Measurements from ENCODE around the gene ADAMTSL2.
A peak's percentile ranks its signal among the peaks of the same experiment; 100 is the strongest.

ADAMTSL2 gene

GRCh38 chr9:133542002-133542401, 7.5 kb downstream of the ADAMTSL2 start:
- Histone ChIP-seq H3K9ac (ENCODE audit: low read depth, low read length, poor library complexity) (peak overlapping the region; percentile 39), H3K4me2 (ENCODE audit: insufficient read depth, low read length, poor library complexity, severe bottlenecking) (no peak overlapping the region), H3K79me1 (ENCODE audit: low read depth, low read length) (peaks cover 2% of the 10 kb centered on the region), H3K14ac (ENCODE audit: low read length) (no peak overlapping the region), H2BK5ac (ENCODE audit: low read length) (no peak overlapping the region), H2AK5ac (ENCODE audit: low read depth, low read length) (no peak overlapping the region), H3K36me3 (replicated peaks in 1 of 2; ENCODE audit: control insufficient read depth in 2 of 2, insufficient read depth in 2 of 2, low read length in 2 of 2) (no peaks in the 10 kb centered on the region), H3K4ac (ENCODE audit: low read length) (no peak overlapping the region), H3K4me3 (ENCODE audit: low read length in 2 of 2) (no peak overlapping the region), H3K27me3 (ENCODE audit: control insufficient read depth in 3 of 3, insufficient read depth in 3 of 3, low read depth in 1 of 3, low read length in 3 of 3) (peaks cover 0 to 50% (median 11%) of the 10 kb centered on the region in 3 experiments), H4K91ac (ENCODE audit: low read depth, low read length, poor library complexity) (no peak overlapping the region), H2AFZ (ENCODE audit: low read length) (no peak overlapping the region), H4K8ac (ENCODE audit: low read depth, low read length) (no peak overlapping the region), H3K9me3 (replicated peaks in 1 of 2; ENCODE audit: control insufficient read depth in 2 of 2, insufficient read depth in 1 of 2, low read depth in 1 of 2, low read length in 2 of 2) (no peaks in the 10 kb centered on the region), H2BK15ac (ENCODE audit: low read length) (no peak overlapping the region), H3K18ac (ENCODE audit: low read length) (no peak overlapping the region), H2BK12ac (ENCODE audit: low read length) (no peak overlapping the region), H2BK120ac (ENCODE audit: low read depth, low read length) (no peak overlapping the region), H3K4me1 (ENCODE audit: control insufficient read depth in 2 of 2, insufficient read depth in 1 of 2, low read depth in 1 of 2, low read length in 2 of 2) (peaks cover 0 to 16% of the 10 kb centered on the region in 2 donors), H3K27ac (replicated peaks; ENCODE audit: low read length) (no peak overlapping the region), H3K23ac (ENCODE audit: low read depth, low read length, poor library complexity) (no peak overlapping the region)
- no peak for DNase-seq (ENCODE audit: low spot score)
- WGBS, 2 donors (ENCODE audit: extremely low coverage in 2 of 2, insufficient read length in 2 of 2, insufficient replicate concordance in 1 of 2) = no CpG with 5 or more reads among the region's 13 CpGs

DNA sequence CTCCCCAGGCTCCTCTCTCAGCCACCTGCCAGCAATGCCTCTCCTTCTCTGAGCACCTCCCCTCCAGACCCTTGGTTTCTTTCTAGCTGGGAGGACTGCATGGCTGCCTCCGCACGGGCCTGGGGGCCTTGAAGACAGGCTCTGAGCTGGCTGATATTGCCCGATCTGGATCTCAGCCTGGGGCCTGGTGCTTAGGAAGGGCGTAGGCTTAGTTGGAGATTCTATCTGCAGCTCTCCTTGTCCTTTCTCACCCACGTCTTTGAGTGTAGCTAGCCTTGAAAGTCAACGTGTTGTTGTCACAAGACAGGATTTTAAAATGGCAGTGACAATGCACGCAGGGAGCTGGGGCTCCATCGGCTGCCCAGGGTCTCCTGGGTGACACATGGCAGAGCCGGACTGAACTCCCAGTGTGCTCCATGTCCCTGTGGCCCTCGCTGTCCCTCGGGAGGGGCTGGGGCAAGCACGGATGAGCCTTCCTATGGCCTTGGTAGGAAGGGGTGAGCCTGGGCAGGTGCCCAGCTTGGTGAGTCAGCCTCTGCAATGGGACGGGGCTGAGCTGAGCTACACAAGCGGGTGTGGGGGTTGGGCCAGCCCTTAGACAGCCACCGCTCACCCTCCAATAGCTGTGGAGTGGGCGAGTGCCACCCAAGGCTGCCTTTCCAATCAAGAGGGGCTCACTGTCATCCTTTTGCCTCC, 9.4 kb downstream of the ADAMTSL2 start:
- DNase-seq (ENCODE audit: low spot score) = no peak
- Histone ChIP-seq H3K27me3 (ENCODE audit: control insufficient read depth in 3 of 3, insufficient read depth in 3 of 3, low read depth in 1 of 3, low read length in 3 of 3) (peaks cover 0 to 44% (median 11%) of the 10 kb centered on the region in 3 experiments), H2AK5ac (ENCODE audit: low read depth, low read length) (peak overlapping the region; percentile 74), H2BK12ac (ENCODE audit: low read length) (no peak overlapping the region), H3K36me3 (replicated peaks in 1 of 2; ENCODE audit: control insufficient read depth in 2 of 2, insufficient read depth in 2 of 2, low read length in 2 of 2) (no peaks in the 10 kb centered on the region), H3K23ac (ENCODE audit: low read depth, low read length, poor library complexity) (no peak overlapping the region), H3K27ac (replicated peaks; ENCODE audit: low read length) (no peak overlapping the region), H4K91ac (ENCODE audit: low read depth, low read length, poor library complexity) (peak overlapping the region; percentile 24), H3K9me3 (replicated peaks in 1 of 2; ENCODE audit: control insufficient read depth in 2 of 2, insufficient read depth in 1 of 2, low read depth in 1 of 2, low read length in 2 of 2) (no peaks in the 10 kb centered on the region), H3K79me1 (ENCODE audit: low read depth, low read length) (peaks cover 4% of the 10 kb centered on the region), H3K4me3 (ENCODE audit: low read length in 2 of 2) (no peak overlapping the region), H2AFZ (ENCODE audit: low read length) (no peak overlapping the region), H2BK15ac (ENCODE audit: low read length) (peak overlapping the region; percentile 71), H2BK5ac (ENCODE audit: low read length) (no peak overlapping the region), H3K4ac (ENCODE audit: low read length) (no peak overlapping the region), H3K4me1 (ENCODE audit: control insufficient read depth in 2 of 2, insufficient read depth in 1 of 2, low read depth in 1 of 2, low read length in 2 of 2) (peaks cover 0 to 16% of the 10 kb centered on the region in 2 donors), H2BK120ac (ENCODE audit: low read depth, low read length) (peak overlapping the region; percentile 74), H3K18ac (ENCODE audit: low read length) (no peak overlapping the region), H3K4me2 (ENCODE audit: insufficient read depth, low read length, poor library complexity, severe bottlenecking) (no peak overlapping the region), H4K8ac (ENCODE audit: low read depth, low read length) (no peak overlapping the region), H3K9ac (ENCODE audit: low read depth, low read length, poor library complexity) (no peak overlapping the region), H3K14ac (ENCODE audit: low read length) (peak overlapping the region; percentile 31)
- no CpG with 5 or more reads among the region's 16 CpGs for WGBS, 2 donors (ENCODE audit: extremely low coverage in 2 of 2, insufficient read length in 2 of 2, insufficient replicate concordance in 1 of 2)

DNA sequence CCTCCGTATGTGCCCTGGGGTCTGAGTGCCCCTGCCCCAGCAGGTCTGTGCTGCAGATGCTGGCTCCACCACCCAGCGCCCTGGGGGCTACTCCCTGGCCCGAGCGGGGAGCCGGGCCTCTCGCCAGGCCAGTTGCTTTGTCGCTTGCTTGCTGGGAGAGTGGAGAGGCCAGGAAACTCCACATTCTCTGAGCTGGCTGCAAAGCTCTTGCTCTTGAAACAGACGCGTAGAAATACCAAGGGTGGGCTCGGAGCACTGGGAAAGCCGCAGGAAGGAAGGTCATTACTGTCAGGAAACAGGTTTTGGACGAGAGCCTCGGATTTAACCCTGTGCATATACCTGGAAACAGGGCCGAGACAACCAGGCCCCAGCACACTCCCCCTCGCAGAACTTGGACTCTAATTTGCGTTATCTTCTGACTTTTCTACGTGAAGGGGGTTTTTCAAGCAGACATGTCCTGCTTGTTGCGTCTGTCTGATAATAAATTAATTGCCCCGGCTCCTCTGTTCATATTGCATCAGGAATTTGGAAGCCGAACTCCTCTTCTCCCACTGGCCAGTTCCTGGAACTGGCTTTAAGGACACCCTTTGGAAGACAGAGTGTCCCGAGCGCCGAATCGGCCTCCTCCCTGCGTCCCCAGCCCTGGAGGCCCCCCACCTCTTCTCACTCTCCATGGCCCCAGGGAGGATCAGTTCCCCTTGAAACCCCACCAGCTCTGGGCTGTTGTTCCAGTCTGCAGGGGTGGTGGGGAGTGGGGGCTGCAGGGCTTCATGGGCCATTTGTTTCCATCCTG, 11.2 kb downstream of the ADAMTSL2 start:
- no CpG with 5 or more reads among the region's 25 CpGs for WGBS, 2 donors (ENCODE audit: extremely low coverage in 2 of 2, insufficient read length in 2 of 2, insufficient replicate concordance in 1 of 2)
- Histone ChIP-seq H2AK5ac (ENCODE audit: low read depth, low read length) (peak overlapping the region; percentile 20), H3K4me2 (ENCODE audit: insufficient read depth, low read length, poor library complexity, severe bottlenecking) (no peak overlapping the region), H2BK15ac (ENCODE audit: low read length) (no peak overlapping the region), H3K9ac (ENCODE audit: low read depth, low read length, poor library complexity) (no peak overlapping the region), H3K9me3 (replicated peaks in 1 of 2; ENCODE audit: control insufficient read depth in 2 of 2, insufficient read depth in 1 of 2, low read depth in 1 of 2, low read length in 2 of 2) (no peaks in the 10 kb centered on the region), H3K18ac (ENCODE audit: low read length) (no peak overlapping the region), H4K8ac (ENCODE audit: low read depth, low read length) (no peak overlapping the region), H3K36me3 (replicated peaks in 1 of 2; ENCODE audit: control insufficient read depth in 2 of 2, insufficient read depth in 2 of 2, low read length in 2 of 2) (no peaks in the 10 kb centered on the region), H2BK5ac (ENCODE audit: low read length) (no peak overlapping the region), H2AFZ (ENCODE audit: low read length) (no peak overlapping the region), H3K27me3 (ENCODE audit: control insufficient read depth in 3 of 3, insufficient read depth in 3 of 3, low read depth in 1 of 3, low read length in 3 of 3) (peaks cover 0 to 41% (median 0%) of the 10 kb centered on the region in 3 experiments), H3K79me1 (ENCODE audit: low read depth, low read length) (peaks cover 4% of the 10 kb centered on the region), H3K23ac (ENCODE audit: low read depth, low read length, poor library complexity) (no peak overlapping the region), H3K27ac (replicated peaks; ENCODE audit: low read length) (no peak overlapping the region), H3K4me1 (ENCODE audit: control insufficient read depth in 2 of 2, insufficient read depth in 1 of 2, low read depth in 1 of 2, low read length in 2 of 2) (peaks cover 0 to 3% of the 10 kb centered on the region in 2 donors), H3K4ac (ENCODE audit: low read length) (no peak overlapping the region), H2BK12ac (ENCODE audit: low read length) (no peak overlapping the region), H3K4me3 (ENCODE audit: low read length in 2 of 2) (no peak overlapping the region), H4K91ac (ENCODE audit: low read depth, low read length, poor library complexity) (no peak overlapping the region), H3K14ac (ENCODE audit: low read length) (peak overlapping the region; percentile 44), H2BK120ac (ENCODE audit: low read depth, low read length) (no peak overlapping the region)
- DNase-seq (ENCODE audit: low spot score) = no peak

- DNase-seq (ENCODE audit: low spot score) = no peak
- H3K9ac ChIP-seq (ENCODE audit: low read depth, low read length, poor library complexity) = no peak overlapping the region
- WGBS, 2 donors (ENCODE audit: extremely low coverage in 2 of 2, insufficient read length in 2 of 2, insufficient replicate concordance in 1 of 2) = no CpG with 5 or more reads among the region's 8 CpGs
- no peak overlapping the region for H3K27ac ChIP-seq (replicated peaks; ENCODE audit: low read length)
- H2AK5ac ChIP-seq (ENCODE audit: low read depth, low read length) = no peak overlapping the region
- peaks cover 0 to 43% (median 0%) of the 10 kb centered on the region in 3 experiments for H3K27me3 ChIP-seq (ENCODE audit: control insufficient read depth in 3 of 3, insufficient read depth in 3 of 3, low read depth in 1 of 3, low read length in 3 of 3)
- H3K4me1 ChIP-seq (ENCODE audit: control insufficient read depth in 2 of 2, insufficient read depth in 1 of 2, low read depth in 1 of 2, low read length in 2 of 2) = no peaks in the 10 kb centered on the region
- H4K91ac ChIP-seq (ENCODE audit: low read depth, low read length, poor library complexity) = no peak overlapping the region
- H3K4me2 ChIP-seq (ENCODE audit: insufficient read depth, low read length, poor library complexity, severe bottlenecking) = no peak overlapping the region
- no peak overlapping the region for H4K8ac ChIP-seq (ENCODE audit: low read depth, low read length)
- no peaks in the 10 kb centered on the region for H3K36me3 ChIP-seq (replicated peaks in 1 of 2; ENCODE audit: control insufficient read depth in 2 of 2, insufficient read depth in 2 of 2, low read length in 2 of 2)
- no peak overlapping the region for H3K14ac ChIP-seq (ENCODE audit: low read length)
- peaks cover 4% of the 10 kb centered on the region for H3K79me1 ChIP-seq (ENCODE audit: low read depth, low read length)
- H3K9me3 ChIP-seq (replicated peaks in 1 of 2; ENCODE audit: control insufficient read depth in 2 of 2, insufficient read depth in 1 of 2, low read depth in 1 of 2, low read length in 2 of 2) = no peaks in the 10 kb centered on the region
- H3K23ac ChIP-seq (ENCODE audit: low read depth, low read length, poor library complexity) = no peak overlapping the region
- H2BK120ac ChIP-seq (ENCODE audit: low read depth, low read length) = no peak overlapping the region
- H3K4ac ChIP-seq (ENCODE audit: low read length) = no peak overlapping the region
- peak overlapping the region in 1 of 2 donors; percentile 37 for H3K4me3 ChIP-seq (ENCODE audit: low read length in 2 of 2)
- H3K18ac ChIP-seq (ENCODE audit: low read length) = peak overlapping the region; percentile 27
- H2BK15ac ChIP-seq (ENCODE audit: low read length) = peak overlapping the region; percentile 67
- no peak overlapping the region for H2BK12ac ChIP-seq (ENCODE audit: low read length)
- H2BK5ac ChIP-seq (ENCODE audit: low read length) = no peak overlapping the region
- H2AFZ ChIP-seq (ENCODE audit: low read length) = no peak overlapping the region
These were observed 11.8 kb downstream of the ADAMTSL2 start for GRCh38 chr9:133546287-133546680.
